HL-60 (cell line): ENCODE measurements around the gene SMAD5.

Source experiments
- GABPA ChIP-seq: IDR thresholded peaks from 2 replicates; pipeline ENCODE4 v1.6.1; 2012; ENCODE audit warnings: low read depth
- POLR2AphosphoS5 ChIP-seq: IDR thresholded peaks from 2 replicates; pipeline ENCODE4 v1.6.1; 2012; ENCODE audit warnings: low read depth
- SPI1 ChIP-seq: IDR thresholded peaks from 2 replicates; pipeline ENCODE4 v1.6.1; 2012; ENCODE audit warnings: low read depth, mild to moderate bottlenecking, borderline replicate concordance
- TF ChIP-seq, protein P1 (sequence below): IDR thresholded peaks from one replicate; pipeline ENCODE4 v1.5.1; 2011; ENCODE audit warnings: low read length, control low read depth, inconsistent platforms; ENCODE audit not compliant: insufficient read depth
- TF ChIP-seq, protein P2 (sequence below): IDR thresholded peaks from 2 replicates; pipeline ENCODE4 v1.6.1; 2012; ENCODE audit warnings: low read depth; ENCODE audit not compliant: insufficient replicate concordance

DNA sequence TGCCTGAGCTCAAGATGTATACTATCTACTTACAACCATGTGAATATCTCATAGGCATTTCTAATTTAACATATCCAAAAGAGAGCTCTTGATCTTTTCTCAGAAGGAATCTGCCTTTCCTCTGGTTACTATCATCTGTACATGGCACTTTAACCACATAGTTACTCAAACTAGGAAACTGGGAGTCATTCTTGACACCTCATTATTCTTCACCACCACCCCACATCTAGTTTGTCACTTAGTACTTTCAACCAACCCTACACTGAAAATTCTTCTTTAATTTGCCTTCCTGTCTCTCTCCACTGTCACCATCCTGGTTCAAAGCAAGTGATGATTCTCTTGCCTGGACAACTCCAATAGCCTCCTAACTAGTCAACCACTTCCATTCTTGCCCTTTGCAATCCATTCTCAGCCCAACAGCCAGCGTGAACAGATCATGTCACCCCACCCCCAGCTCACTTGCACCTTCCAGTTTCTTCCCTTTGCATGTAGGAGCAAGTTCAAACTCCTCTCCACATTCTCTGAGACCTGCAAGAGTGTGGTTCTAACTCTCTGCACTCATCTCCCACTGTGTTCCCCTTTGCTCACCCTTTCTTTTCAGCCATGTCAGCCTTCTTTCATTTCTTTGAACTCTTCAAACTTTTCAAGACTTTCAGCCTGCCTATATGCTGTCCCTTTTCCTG, 17.3 kb upstream of the SMAD5 start:
- TF ChIP-seq, protein P1, sequence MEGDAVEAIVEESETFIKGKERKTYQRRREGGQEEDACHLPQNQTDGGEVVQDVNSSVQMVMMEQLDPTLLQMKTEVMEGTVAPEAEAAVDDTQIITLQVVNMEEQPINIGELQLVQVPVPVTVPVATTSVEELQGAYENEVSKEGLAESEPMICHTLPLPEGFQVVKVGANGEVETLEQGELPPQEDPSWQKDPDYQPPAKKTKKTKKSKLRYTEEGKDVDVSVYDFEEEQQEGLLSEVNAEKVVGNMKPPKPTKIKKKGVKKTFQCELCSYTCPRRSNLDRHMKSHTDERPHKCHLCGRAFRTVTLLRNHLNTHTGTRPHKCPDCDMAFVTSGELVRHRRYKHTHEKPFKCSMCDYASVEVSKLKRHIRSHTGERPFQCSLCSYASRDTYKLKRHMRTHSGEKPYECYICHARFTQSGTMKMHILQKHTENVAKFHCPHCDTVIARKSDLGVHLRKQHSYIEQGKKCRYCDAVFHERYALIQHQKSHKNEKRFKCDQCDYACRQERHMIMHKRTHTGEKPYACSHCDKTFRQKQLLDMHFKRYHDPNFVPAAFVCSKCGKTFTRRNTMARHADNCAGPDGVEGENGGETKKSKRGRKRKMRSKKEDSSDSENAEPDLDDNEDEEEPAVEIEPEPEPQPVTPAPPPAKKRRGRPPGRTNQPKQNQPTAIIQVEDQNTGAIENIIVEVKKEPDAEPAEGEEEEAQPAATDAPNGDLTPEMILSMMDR, result no peak
- TF ChIP-seq POLR2AphosphoS5, result no peak
- no peak for TF ChIP-seq SPI1
- TF ChIP-seq, protein P2, sequence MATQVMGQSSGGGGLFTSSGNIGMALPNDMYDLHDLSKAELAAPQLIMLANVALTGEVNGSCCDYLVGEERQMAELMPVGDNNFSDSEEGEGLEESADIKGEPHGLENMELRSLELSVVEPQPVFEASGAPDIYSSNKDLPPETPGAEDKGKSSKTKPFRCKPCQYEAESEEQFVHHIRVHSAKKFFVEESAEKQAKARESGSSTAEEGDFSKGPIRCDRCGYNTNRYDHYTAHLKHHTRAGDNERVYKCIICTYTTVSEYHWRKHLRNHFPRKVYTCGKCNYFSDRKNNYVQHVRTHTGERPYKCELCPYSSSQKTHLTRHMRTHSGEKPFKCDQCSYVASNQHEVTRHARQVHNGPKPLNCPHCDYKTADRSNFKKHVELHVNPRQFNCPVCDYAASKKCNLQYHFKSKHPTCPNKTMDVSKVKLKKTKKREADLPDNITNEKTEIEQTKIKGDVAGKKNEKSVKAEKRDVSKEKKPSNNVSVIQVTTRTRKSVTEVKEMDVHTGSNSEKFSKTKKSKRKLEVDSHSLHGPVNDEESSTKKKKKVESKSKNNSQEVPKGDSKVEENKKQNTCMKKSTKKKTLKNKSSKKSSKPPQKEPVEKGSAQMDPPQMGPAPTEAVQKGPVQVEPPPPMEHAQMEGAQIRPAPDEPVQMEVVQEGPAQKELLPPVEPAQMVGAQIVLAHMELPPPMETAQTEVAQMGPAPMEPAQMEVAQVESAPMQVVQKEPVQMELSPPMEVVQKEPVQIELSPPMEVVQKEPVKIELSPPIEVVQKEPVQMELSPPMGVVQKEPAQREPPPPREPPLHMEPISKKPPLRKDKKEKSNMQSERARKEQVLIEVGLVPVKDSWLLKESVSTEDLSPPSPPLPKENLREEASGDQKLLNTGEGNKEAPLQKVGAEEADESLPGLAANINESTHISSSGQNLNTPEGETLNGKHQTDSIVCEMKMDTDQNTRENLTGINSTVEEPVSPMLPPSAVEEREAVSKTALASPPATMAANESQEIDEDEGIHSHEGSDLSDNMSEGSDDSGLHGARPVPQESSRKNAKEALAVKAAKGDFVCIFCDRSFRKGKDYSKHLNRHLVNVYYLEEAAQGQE, result no peak
- TF ChIP-seq GABPA, result no peak
